PC-3 (cell line): ENCODE data around the gene ARHGEF16. TPM values are rescaled to one million over a fixed set of nuclear protein-coding genes. Genes with fewer than 3 reads are reported as not detected.

ENCODE experiments used
- ATAC-seq: fragments of 200-7000 bp; cut with Tn5 transposase; 2 replicates; pipeline ENCODE4 v1.9.1; 2020; ENCODE audit warnings: mild to moderate bottlenecking, moderate library complexity
- BruUV-seq: library from RNA; stranded (reverse); fragments of 400-500 nt; replicated peaks from 2 replicates; lab custom pipeline; 2021; lab: Mats Ljungman, UMichigan
- CTCF ChIA-PET: fragments of 300-600 bp; sonication (Branson Sonifier 250); formaldehyde crosslinking; loops from one replicate; lab custom pipeline; 2022; ENCODE audit warnings: antibody characterized with exemption; lab: Charles Lee
- POLR2A ChIA-PET: fragments of 300-600 bp; sonication (Branson Sonifier 250); formaldehyde crosslinking; loops from one replicate; lab custom pipeline; 2022; ENCODE audit warnings: antibody characterized with exemption; ENCODE audit not compliant: unreplicated experiment; lab: Charles Lee
- DNase-seq: peaks from one replicate; pipeline ENCODE4 v3.0.0-alpha.2; 2015
- H2AFZ ChIP-seq: fragments of 300-600 bp; sonication (generic); 2 replicates; pipeline ENCODE4 v1.6.0; 2016; ENCODE audit warnings: antibody characterized with exemption, low read length
- H3F3A ChIP-seq: fragments of 300-600 bp; sonication (generic); one replicate; pipeline ENCODE4 v1.6.0; 2017; ENCODE audit warnings: antibody characterized with exemption, low read length, control low read depth, mild to moderate bottlenecking; ENCODE audit not compliant: unreplicated experiment
- H3K27ac ChIP-seq: fragments of 300-600 bp; sonication (generic); 2 replicates; pipeline ENCODE4 v1.5.1; 2016; ENCODE audit warnings: mild to moderate bottlenecking, low read length
- H3K27me3 ChIP-seq: fragments of 300-600 bp; sonication (generic); 2 replicates; pipeline ENCODE4 v1.6.1; 2016; ENCODE audit warnings: low read length, mixed read lengths
- H3K36me3 ChIP-seq: fragments of 300-600 bp; sonication (generic); 2 replicates; pipeline ENCODE4 v1.6.1; 2016; ENCODE audit warnings: low read depth, mixed run types, low read length, mixed read lengths
- H3K4me1 ChIP-seq: fragments of 300-600 bp; sonication (generic); 2 replicates; pipeline ENCODE4 v1.5.1; 2016; ENCODE audit warnings: low read length; ENCODE audit not compliant: insufficient read depth
- H3K4me2 ChIP-seq: fragments of 300-600 bp; sonication (generic); 2 replicates; pipeline ENCODE4 v1.6.0; 2016; ENCODE audit warnings: low read length
- H3K4me3 ChIP-seq: fragments of 300-600 bp; sonication (generic); 2 replicates; pipeline ENCODE4 v1.5.1; 2016; ENCODE audit warnings: mild to moderate bottlenecking, low read length, mixed read lengths
- H3K79me2 ChIP-seq: fragments of 300-600 bp; sonication (generic); 2 replicates; pipeline ENCODE4 v1.6.1; 2017; ENCODE audit warnings: low read length, mixed read lengths
- H3K9ac ChIP-seq: fragments of 300-600 bp; sonication (generic); 2 replicates; pipeline ENCODE4 v1.6.0; 2016; ENCODE audit warnings: mild to moderate bottlenecking, low read length
- H3K9me2 ChIP-seq: fragments of 300-600 bp; sonication (generic); replicated peaks from 2 replicates; pipeline ENCODE4 v1.6.1; 2016; ENCODE audit warnings: mixed run types, low read length, mixed read lengths
- H3K9me3 ChIP-seq: fragments of 300-600 bp; sonication (generic); 2 replicates; pipeline ENCODE4 v1.6.1; 2016; ENCODE audit warnings: low read length, mixed read lengths
- H4K20me1 ChIP-seq: fragments of 300-600 bp; sonication (generic); 2 replicates; pipeline ENCODE4 v1.6.1; 2016; ENCODE audit warnings: low read length, mixed read lengths
- EZH2 ChIP-seq: fragments of 300-600 bp; sonication (generic); IDR thresholded peaks from one replicate; pipeline ENCODE4 v1.6.1; 2017; ENCODE audit warnings: antibody characterized with exemption, mild to moderate bottlenecking, low read length; ENCODE audit not compliant: unreplicated experiment
- EZH2phosphoT487 ChIP-seq: fragments of 300-600 bp; sonication (generic); IDR thresholded peaks from 2 replicates; pipeline ENCODE4 v1.6.1; 2018; ENCODE audit warnings: mild to moderate bottlenecking, antibody characterized with exemption, low read length, borderline replicate concordance
- intact Hi-C: fragments of 100-400 bp; cut with micrococcal nuclease; formaldehyde crosslinking; loops from 2 replicates; pipeline ENCODE4 v1.9.0; 2023
- total RNA-seq: library from RNA; depleted of rRNA; stranded (reverse); fragments of >200 nt; gene quantifications from 2 replicates; pipeline ENCODE4 v1.2.3, GENCODE V29; 2014
- TF ChIP-seq, protein P1 (sequence below): fragments of 300-600 bp; sonication (generic); conservative IDR thresholded peaks from 2 replicates; pipeline ENCODE4 v1.5.1; 2017; ENCODE audit warnings: antibody characterized with exemption, low read depth, mild to moderate bottlenecking, low read length

The ARHGEF16 gene
- total RNA-seq, 1 experiment from 2014 or later, result 54.3 TPM

DNA sequence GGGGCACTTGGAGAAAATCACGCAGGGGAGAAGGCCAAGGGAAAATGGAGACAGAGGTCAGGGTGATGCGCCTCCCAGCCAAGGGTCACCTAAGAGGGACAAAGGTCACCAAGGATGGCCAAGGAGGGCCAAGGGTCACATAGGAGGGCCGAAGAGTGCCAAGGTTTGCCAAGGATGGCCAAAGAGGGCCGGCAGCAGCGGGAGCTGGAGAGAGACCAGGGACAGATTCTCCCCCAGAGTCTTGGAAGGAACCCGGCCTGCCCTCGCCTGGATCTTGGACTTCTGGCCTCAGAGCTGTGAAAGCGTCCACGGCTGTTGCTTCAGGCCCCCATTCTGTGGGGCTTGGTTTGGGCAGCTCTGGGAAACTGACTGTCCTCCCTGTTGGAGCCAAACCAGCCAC is 25.6 kb upstream of the ARHGEF16 start:
- BruUV-seq, result no TSS peak
- no peaks in the 10 kb centered on the region for H3K9me3 ChIP-seq
- H3K36me3 ChIP-seq, result no peaks in the 10 kb centered on the region
- H3K9me2 ChIP-seq, result no peaks in the 10 kb centered on the region
- CTCF ChIA-PET, result no interaction called here
- H3K27ac ChIP-seq, result no peak overlapping the region
- H3K4me3 ChIP-seq, result no peak overlapping the region
- no peak for ATAC-seq
- intact Hi-C loops, result no loop called here
- H3F3A ChIP-seq, result no peaks in the 10 kb centered on the region
- no peak for DNase-seq
- no peaks in the 10 kb centered on the region for H4K20me1 ChIP-seq
- TF ChIP-seq EZH2 (no peak), EZH2phosphoT487 (no peak)
- TF ChIP-seq, protein P1, sequence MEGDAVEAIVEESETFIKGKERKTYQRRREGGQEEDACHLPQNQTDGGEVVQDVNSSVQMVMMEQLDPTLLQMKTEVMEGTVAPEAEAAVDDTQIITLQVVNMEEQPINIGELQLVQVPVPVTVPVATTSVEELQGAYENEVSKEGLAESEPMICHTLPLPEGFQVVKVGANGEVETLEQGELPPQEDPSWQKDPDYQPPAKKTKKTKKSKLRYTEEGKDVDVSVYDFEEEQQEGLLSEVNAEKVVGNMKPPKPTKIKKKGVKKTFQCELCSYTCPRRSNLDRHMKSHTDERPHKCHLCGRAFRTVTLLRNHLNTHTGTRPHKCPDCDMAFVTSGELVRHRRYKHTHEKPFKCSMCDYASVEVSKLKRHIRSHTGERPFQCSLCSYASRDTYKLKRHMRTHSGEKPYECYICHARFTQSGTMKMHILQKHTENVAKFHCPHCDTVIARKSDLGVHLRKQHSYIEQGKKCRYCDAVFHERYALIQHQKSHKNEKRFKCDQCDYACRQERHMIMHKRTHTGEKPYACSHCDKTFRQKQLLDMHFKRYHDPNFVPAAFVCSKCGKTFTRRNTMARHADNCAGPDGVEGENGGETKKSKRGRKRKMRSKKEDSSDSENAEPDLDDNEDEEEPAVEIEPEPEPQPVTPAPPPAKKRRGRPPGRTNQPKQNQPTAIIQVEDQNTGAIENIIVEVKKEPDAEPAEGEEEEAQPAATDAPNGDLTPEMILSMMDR, result no peak
- H2AFZ ChIP-seq, result no peak overlapping the region
- no peak overlapping the region for H3K9ac ChIP-seq
- H3K4me1 ChIP-seq, result no peaks in the 10 kb centered on the region
- no peak overlapping the region for H3K4me2 ChIP-seq
- POLR2A ChIA-PET, result no interaction called here
- peaks cover 24% of the 10 kb centered on the region for H3K27me3 ChIP-seq
- H3K79me2 ChIP-seq, result no peaks in the 10 kb centered on the region

- no peaks in the 10 kb centered on the region for H3K79me2 ChIP-seq
- H3K9ac ChIP-seq, result no peak overlapping the region
- TF ChIP-seq EZH2phosphoT487, result no peak
- no peak for TF ChIP-seq EZH2
- TF ChIP-seq, protein P1, result no peak
- ATAC-seq (no peak), DNase-seq (no peak)
- H3K36me3 ChIP-seq, result no peaks in the 10 kb centered on the region
- H2AFZ ChIP-seq, result no peak overlapping the region
- CTCF ChIA-PET, result no interaction called here
- H3F3A ChIP-seq, result no peaks in the 10 kb centered on the region
- H3K9me2 ChIP-seq, result no peaks in the 10 kb centered on the region
- H3K27me3 ChIP-seq, result peaks cover 24% of the 10 kb centered on the region
- H3K9me3 ChIP-seq, result no peaks in the 10 kb centered on the region
- H3K4me3 ChIP-seq, result no peak overlapping the region
- intact Hi-C loops, result no loop called here
- POLR2A ChIA-PET, result no interaction called here
- H4K20me1 ChIP-seq, result no peaks in the 10 kb centered on the region
- H3K4me1 ChIP-seq, result no peaks in the 10 kb centered on the region
- no peak overlapping the region for H3K4me2 ChIP-seq
- no TSS peak for BruUV-seq
- H3K27ac ChIP-seq, result no peak overlapping the region
Measured at GRCh38 chr1:3429320-3429719, 25.1 kb upstream of the ARHGEF16 start.

GRCh38 chr1:3429766-3430165 is 24.7 kb upstream of the ARHGEF16 start:
- CTCF ChIA-PET, result no interaction called here
- BruUV-seq, result no TSS peak
- H4K20me1 ChIP-seq, result no peaks in the 10 kb centered on the region
- no peak overlapping the region for H2AFZ ChIP-seq
- H3K36me3 ChIP-seq, result no peaks in the 10 kb centered on the region
- POLR2A ChIA-PET, result no interaction called here
- no peaks in the 10 kb centered on the region for H3K9me2 ChIP-seq
- H3K4me2 ChIP-seq, result no peak overlapping the region
- intact Hi-C loops, result no loop called here
- H3K4me1 ChIP-seq, result no peaks in the 10 kb centered on the region
- no peaks in the 10 kb centered on the region for H3K9me3 ChIP-seq
- H3K27ac ChIP-seq, result no peak overlapping the region
- TF ChIP-seq EZH2phosphoT487 (no peak), EZH2 (no peak)
- TF ChIP-seq, protein P1, result no peak
- H3K9ac ChIP-seq, result no peak overlapping the region
- DNase-seq, result no peak
- ATAC-seq, result no peak
- H3K79me2 ChIP-seq, result no peaks in the 10 kb centered on the region
- H3F3A ChIP-seq, result no peaks in the 10 kb centered on the region
- peaks cover 27% of the 10 kb centered on the region for H3K27me3 ChIP-seq
- no peak overlapping the region for H3K4me3 ChIP-seq
